NCI-H1930 (cell line): ENCODE measurements around the gene TCL1A.
"Not testable (repeated sequence)": the region's sequence is repeated elsewhere in the genome, so short reads cannot be mapped to it uniquely, and the experiment has no call there.

ENCODE experiments used
- DNase-seq, 2 experiments: peaks; one replicate each; lab custom pipeline; 2025; lab: John Stamatoyannopoulos, UW

The TCL1A gene

GRCh38 chr14:95677179-95677835, 36.6 kb downstream of the TCL1A start:
- DNase-seq = no peak

GRCh38 chr14:95675486-95675885, 38.4 kb downstream of the TCL1A start:
- no peak for DNase-seq

- no peak for DNase-seq
Measured at GRCh38 chr14:95674613-95675012, 39.3 kb downstream of the TCL1A start.

GRCh38 chr14:95668235-95668772, 45.6 kb downstream of the TCL1A start:
- no peak for DNase-seq

- DNase-seq = no peak
Measured at GRCh38 chr14:95667249-95667693, 46.7 kb downstream of the TCL1A start.

GRCh38 chr14:95666450-95666849, 47.5 kb downstream of the TCL1A start:
- no peak for DNase-seq

GRCh38 chr14:95665530-95665929, 48.4 kb downstream of the TCL1A start:
- not testable (repeated sequence) for DNase-seq

GRCh38 chr14:95664546-95664945, 49.4 kb downstream of the TCL1A start:
- DNase-seq = no peak

- DNase-seq = no peak
Measured at GRCh38 chr14:95664066-95664465, 49.9 kb downstream of the TCL1A start.

- no peak for DNase-seq
Measured at GRCh38 chr14:95663226-95663797, 50.6 kb downstream of the TCL1A start.

- no peak for DNase-seq
Measured at GRCh38 chr14:95662376-95663186, 51.3 kb downstream of the TCL1A start.

GRCh38 chr14:95660651-95661515, 53.0 kb downstream of the TCL1A start:
- no peak for DNase-seq

GRCh38 chr14:95659990-95660385, 53.9 kb downstream of the TCL1A start:
- DNase-seq = no peak
